ENCODE results near the gene SEPTIN12. TPM values are rescaled to one million over a fixed set of nuclear protein-coding genes. Genes with fewer than 3 reads are reported as not detected.

SEPTIN12 gene
- total RNA-seq, result 1 to 10 TPM in 1 of 4 donors, not detected in 3; 1.7 TPM

- TF ChIP-seq EP300 (IDR thresholded peaks at IDR 0.05) (no peak), POLR2A (IDR thresholded peaks at IDR 0.05; ENCODE audit: low read depth) (no peak), CTCF (IDR thresholded peaks at IDR 0.05) (no peak), POLR2AphosphoS5 (IDR thresholded peaks at IDR 0.05) (no peak)
- Histone ChIP-seq H3K4me1 (no peaks in the 10 kb centered on the region), H3K4me3 (no peak within 1 kb of the TSS), H3K27ac (replicated peaks in 1 of 4) (no peak within 1 kb of the TSS), H3K9me3 (no peaks in the 10 kb centered on the region), H3K27me3 (no peaks in the 10 kb centered on the region), H3K36me3 (no peaks in the 10 kb centered on the region)
- intact Hi-C loops (cut with DNase I), result no loop called here
- DNase-seq (ENCODE audit: extremely low spot score), result no peak
- WGBS, result 76% methylated on average over 14 of the region's 14 CpGs
Observed at GRCh38 chr16:4787627-4788482, at the start of gene SEPTIN12. Gene SEPTIN12 (minus strand): TSS chr16:4788345. CDS start chr16:4787645, 700 bp downstream.

GRCh38 chr16:4836727-4837126, 48.6 kb upstream of the SEPTIN12 start:
- Histone ChIP-seq H3K4me3 (no peak overlapping the region), H3K36me3 (peaks cover 62 to 96% (median 87%) of the 10 kb centered on the region in 4 donors), H3K4me1 (peaks cover 0 to 10% (median 6%) of the 10 kb centered on the region in 4 donors)

GRCh38 chr16:4833584-4833983, 45.4 kb upstream of the SEPTIN12 start:
- no peak overlapping the region for H3K4me3 ChIP-seq
- peaks cover 63 to 96% (median 88%) of the 10 kb centered on the region in 4 donors for H3K36me3 ChIP-seq
- intact Hi-C loops (cut with DNase I), result no loop called here
- TF ChIP-seq CTCF (IDR thresholded peaks at IDR 0.05) (no peak), EP300 (IDR thresholded peaks at IDR 0.05) (no peak), POLR2AphosphoS5 (IDR thresholded peaks at IDR 0.05) (no peak), POLR2A (IDR thresholded peaks at IDR 0.05; ENCODE audit: low read depth) (no peak)
- WGBS, result 100% methylated on average over 1 of the region's 1 CpG
- H3K9me3 ChIP-seq, result no peaks in the 10 kb centered on the region
- H3K4me1 ChIP-seq, result peaks cover 4 to 11% (median 9%) of the 10 kb centered on the region in 4 donors
- H3K27ac ChIP-seq (replicated peaks in 1 of 4), result no peak overlapping the region
- DNase-seq (ENCODE audit: extremely low spot score), result no peak
- no peaks in the 10 kb centered on the region for H3K27me3 ChIP-seq

More at GRCh38 chr16:4836727-4837126, 48.6 kb upstream of the SEPTIN12 start:
- no peak for DNase-seq (ENCODE audit: extremely low spot score)
- intact Hi-C loops (cut with DNase I), result no loop called here
- TF ChIP-seq POLR2A (IDR thresholded peaks at IDR 0.05; ENCODE audit: low read depth) (no peak), CTCF (IDR thresholded peaks at IDR 0.05) (no peak), POLR2AphosphoS5 (IDR thresholded peaks at IDR 0.05) (no peak), EP300 (IDR thresholded peaks at IDR 0.05) (no peak)
- WGBS, result 92% methylated on average over 2 of the region's 2 CpGs
- no peaks in the 10 kb centered on the region for H3K27me3 ChIP-seq
- no peak overlapping the region for H3K27ac ChIP-seq (replicated peaks in 1 of 4)
- no peaks in the 10 kb centered on the region for H3K9me3 ChIP-seq

GRCh38 chr16:4832698-4833343, 44.7 kb upstream of the SEPTIN12 start:
- peaks cover 56 to 96% (median 87%) of the 10 kb centered on the region in 4 donors for H3K36me3 ChIP-seq
- intact Hi-C loops (cut with DNase I), result no loop called here
- no peak overlapping the region for H3K27ac ChIP-seq (replicated peaks in 1 of 4)
- DNase-seq (ENCODE audit: extremely low spot score), result no peak
- no peaks in the 10 kb centered on the region for H3K9me3 ChIP-seq
- H3K4me3 ChIP-seq, result no peak overlapping the region
- no peaks in the 10 kb centered on the region for H3K27me3 ChIP-seq
- TF ChIP-seq POLR2A (IDR thresholded peaks at IDR 0.05; ENCODE audit: low read depth) (no peak), EP300 (IDR thresholded peaks at IDR 0.05) (no peak), CTCF (IDR thresholded peaks at IDR 0.05) (no peak), POLR2AphosphoS5 (IDR thresholded peaks at IDR 0.05) (no peak)
- 89% methylated on average over 6 of the region's 6 CpGs for WGBS
- peaks cover 4 to 16% (median 10%) of the 10 kb centered on the region in 4 donors for H3K4me1 ChIP-seq

Data from esophagus muscularis mucosa (tissue), 4 donors.